Astrocyte of the hippocampus (primary cell): Measurements from ENCODE around the gene SSC5D.

Experiments used
- DNase-seq: peaks from one replicate; pipeline ENCODE4 v3.0.0; 2011; ENCODE audit warnings: low read depth, low spot score

The SSC5D gene

GRCh38 chr19:55554741-55555152 lies 66.5 kb downstream of the SSC5D start:
- DNase-seq: no peak

GRCh38 chr19:55559684-55560083 lies 71.4 kb downstream of the SSC5D start:
- no peak for DNase-seq

- peak; percentile 81 for DNase-seq
Measured at GRCh38 chr19:55563261-55563690, 75.0 kb downstream of the SSC5D start.

GRCh38 chr19:55566823-55567222 lies 78.6 kb downstream of the SSC5D start:
- no peak for DNase-seq

GRCh38 chr19:55567708-55568328 lies 79.6 kb downstream of the SSC5D start:
- DNase-seq: no peak
